Glutamatergic neuron (in vitro differentiated cells): ENCODE results near the gene VEPH1. TPM values are rescaled to one million over a fixed set of nuclear protein-coding genes. Genes with fewer than 3 reads are reported as not detected.
A peak's percentile ranks its signal among the peaks of the same experiment; 100 is the strongest.

Source experiments
- DNase-seq: peaks from one replicate; pipeline ENCODE4 v3.0.0; 2022
- H3K27ac Mint-ChIP-seq: one replicate; pipeline ENCODE4 v1.8.0; 2020; ENCODE audit warnings: mild to moderate bottlenecking, mixed read lengths, inconsistent platforms; ENCODE audit not compliant: unreplicated experiment
- H3K27me3 Mint-ChIP-seq: one replicate; pipeline ENCODE4 v1.8.0; 2020; ENCODE audit warnings: mild to moderate bottlenecking, moderate library complexity, mixed read lengths, inconsistent platforms; ENCODE audit not compliant: unreplicated experiment
- H3K36me3 Mint-ChIP-seq: one replicate; pipeline ENCODE4 v1.8.0; 2020; ENCODE audit warnings: mild to moderate bottlenecking, mixed read lengths, inconsistent platforms; ENCODE audit not compliant: unreplicated experiment
- H3K4me1 Mint-ChIP-seq: one replicate; pipeline ENCODE4 v1.8.0; 2020; ENCODE audit warnings: mild to moderate bottlenecking, low read depth, mixed read lengths, inconsistent platforms; ENCODE audit not compliant: unreplicated experiment
- H3K4me3 Mint-ChIP-seq: one replicate; pipeline ENCODE4 v1.8.0; 2020; ENCODE audit warnings: mild to moderate bottlenecking, mixed read lengths, inconsistent platforms; ENCODE audit not compliant: unreplicated experiment
- H3K9me3 Mint-ChIP-seq: one replicate; pipeline ENCODE4 v1.8.0; 2020; ENCODE audit warnings: mild to moderate bottlenecking, moderate library complexity, mixed read lengths, inconsistent platforms; ENCODE audit not compliant: unreplicated experiment
- long read RNA-seq: library from polyadenylated mRNA; unstranded; transcript quantifications from one replicate; pipeline ENCODE4 v2.0.0, GENCODE V29; 2020; ENCODE audit not compliant: unreplicated experiment
- total RNA-seq: library from RNA; stranded (reverse); fragmentation: NEBNext Ultra II Directional; extraction: Animal tissue kit (Norgen Biotek cat#: 25700); gene quantifications from one replicate; pipeline ENCODE4 v1.2.1, GENCODE V29; 2021; ENCODE audit not compliant: unreplicated experiment
- TF ChIP-seq, protein P1 (sequence below): fragments of 200-600 bp; sonication (generic); IDR thresholded peaks from one replicate; pipeline ENCODE4 v1.5.0; 2021; ENCODE audit not compliant: partially characterized antibody, unreplicated experiment

Gene VEPH1
- 9.3 TPM for total RNA-seq
- long read RNA-seq, partial matches to known transcripts, result 4 of 7 reads
- long read RNA-seq, other reads (novel, unspliced or antisense), result 3 of 7 reads

DNA sequence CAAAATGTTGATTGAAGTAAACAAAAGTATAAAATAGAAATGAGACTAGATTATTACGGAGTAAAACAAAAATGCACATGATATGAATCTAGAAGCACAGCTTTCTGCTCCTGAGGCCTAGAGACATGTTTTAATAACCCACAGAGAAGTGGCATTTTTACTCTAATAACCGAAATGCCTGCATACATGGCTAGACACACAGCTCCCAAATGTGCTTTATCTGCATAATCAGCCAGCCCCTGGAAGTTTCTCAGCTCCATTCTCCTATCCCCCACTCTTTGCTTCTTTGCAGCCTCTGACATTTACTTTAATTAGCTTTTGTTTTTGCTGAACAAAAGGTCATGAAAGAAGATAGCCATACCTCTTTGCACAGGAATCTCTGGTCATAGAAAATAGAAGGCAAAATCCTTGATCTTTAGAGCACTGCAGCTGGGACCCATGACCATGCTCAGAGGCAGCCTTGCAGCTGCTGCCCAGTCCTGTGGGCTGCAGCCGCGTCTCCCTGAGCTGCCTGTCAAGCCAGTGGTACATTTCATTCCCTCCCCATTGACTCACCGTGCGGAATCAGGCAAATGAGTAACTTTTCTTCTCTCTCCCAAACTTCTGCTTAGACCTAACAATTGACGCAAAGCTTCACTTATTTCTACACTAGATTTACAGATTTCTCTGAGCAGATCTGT, at the start of gene VEPH1:
Gene VEPH1 (minus strand): TSS at position 501 of the 680 bp plus-strand sequence. CDS start 8,067 bp downstream, outside the sequence.
- TF ChIP-seq, protein P1, sequence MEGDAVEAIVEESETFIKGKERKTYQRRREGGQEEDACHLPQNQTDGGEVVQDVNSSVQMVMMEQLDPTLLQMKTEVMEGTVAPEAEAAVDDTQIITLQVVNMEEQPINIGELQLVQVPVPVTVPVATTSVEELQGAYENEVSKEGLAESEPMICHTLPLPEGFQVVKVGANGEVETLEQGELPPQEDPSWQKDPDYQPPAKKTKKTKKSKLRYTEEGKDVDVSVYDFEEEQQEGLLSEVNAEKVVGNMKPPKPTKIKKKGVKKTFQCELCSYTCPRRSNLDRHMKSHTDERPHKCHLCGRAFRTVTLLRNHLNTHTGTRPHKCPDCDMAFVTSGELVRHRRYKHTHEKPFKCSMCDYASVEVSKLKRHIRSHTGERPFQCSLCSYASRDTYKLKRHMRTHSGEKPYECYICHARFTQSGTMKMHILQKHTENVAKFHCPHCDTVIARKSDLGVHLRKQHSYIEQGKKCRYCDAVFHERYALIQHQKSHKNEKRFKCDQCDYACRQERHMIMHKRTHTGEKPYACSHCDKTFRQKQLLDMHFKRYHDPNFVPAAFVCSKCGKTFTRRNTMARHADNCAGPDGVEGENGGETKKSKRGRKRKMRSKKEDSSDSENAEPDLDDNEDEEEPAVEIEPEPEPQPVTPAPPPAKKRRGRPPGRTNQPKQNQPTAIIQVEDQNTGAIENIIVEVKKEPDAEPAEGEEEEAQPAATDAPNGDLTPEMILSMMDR, result no peak
- H3K4me1 Mint-ChIP-seq, result peaks cover 10% of the 10 kb centered on the region
- no peaks in the 10 kb centered on the region for H3K27me3 Mint-ChIP-seq
- DNase-seq, result peak; percentile 34
- no peak within 1 kb of the TSS for H3K4me3 Mint-ChIP-seq
- H3K9me3 Mint-ChIP-seq, result peaks cover 4% of the 10 kb centered on the region
- no peaks in the 10 kb centered on the region for H3K36me3 Mint-ChIP-seq
- no peak within 1 kb of the TSS for H3K27ac Mint-ChIP-seq

DNA sequence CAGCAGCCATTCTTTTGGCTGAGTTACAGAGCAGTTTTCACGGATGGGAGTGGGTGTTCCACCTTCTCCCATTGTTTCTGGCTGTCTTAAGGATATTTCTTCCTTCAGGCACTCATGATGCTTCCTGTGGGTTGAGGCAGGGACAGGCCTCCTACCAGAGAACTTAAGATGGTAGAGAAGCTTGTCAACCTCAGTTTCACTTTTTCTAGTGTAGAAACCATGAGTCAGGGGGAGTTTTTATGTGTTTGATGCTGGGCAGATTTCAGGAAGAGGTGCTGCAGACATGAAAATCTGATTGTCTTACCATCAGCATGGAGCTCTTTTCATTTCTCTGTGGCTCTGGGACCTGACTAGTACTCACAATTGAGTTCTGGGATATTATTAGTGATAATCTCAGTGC, 48.7 kb upstream of the VEPH1 start:
- Mint-ChIP-seq H3K4me1 (no peaks in the 10 kb centered on the region), H3K4me3 (no peak overlapping the region), H3K36me3 (no peaks in the 10 kb centered on the region), H3K27me3 (no peaks in the 10 kb centered on the region), H3K9me3 (no peaks in the 10 kb centered on the region), H3K27ac (no peak overlapping the region)
- no peak for DNase-seq
- TF ChIP-seq, protein P1, result no peak

DNA sequence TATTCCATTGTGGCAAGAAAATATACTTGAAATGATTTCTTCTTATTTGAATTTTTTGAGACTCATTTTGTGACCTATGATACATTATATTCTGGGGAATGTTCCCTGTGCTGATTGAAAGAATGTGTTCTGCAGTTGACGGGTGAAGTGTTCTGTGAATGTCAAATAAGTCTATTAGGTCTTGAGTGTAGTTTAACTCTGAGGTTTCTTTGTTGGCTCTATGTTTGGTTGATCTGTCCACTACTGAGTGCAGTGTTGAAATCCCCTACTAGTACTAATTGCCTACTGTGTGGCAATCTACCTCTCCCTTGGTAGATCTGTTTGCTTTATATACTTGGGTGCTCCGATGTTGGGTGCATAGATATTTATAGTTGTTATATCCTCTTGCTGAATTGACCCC, 46.3 kb upstream of the VEPH1 start:
- H3K27ac Mint-ChIP-seq, result no peak overlapping the region
- H3K4me1 Mint-ChIP-seq, result no peaks in the 10 kb centered on the region

DNA sequence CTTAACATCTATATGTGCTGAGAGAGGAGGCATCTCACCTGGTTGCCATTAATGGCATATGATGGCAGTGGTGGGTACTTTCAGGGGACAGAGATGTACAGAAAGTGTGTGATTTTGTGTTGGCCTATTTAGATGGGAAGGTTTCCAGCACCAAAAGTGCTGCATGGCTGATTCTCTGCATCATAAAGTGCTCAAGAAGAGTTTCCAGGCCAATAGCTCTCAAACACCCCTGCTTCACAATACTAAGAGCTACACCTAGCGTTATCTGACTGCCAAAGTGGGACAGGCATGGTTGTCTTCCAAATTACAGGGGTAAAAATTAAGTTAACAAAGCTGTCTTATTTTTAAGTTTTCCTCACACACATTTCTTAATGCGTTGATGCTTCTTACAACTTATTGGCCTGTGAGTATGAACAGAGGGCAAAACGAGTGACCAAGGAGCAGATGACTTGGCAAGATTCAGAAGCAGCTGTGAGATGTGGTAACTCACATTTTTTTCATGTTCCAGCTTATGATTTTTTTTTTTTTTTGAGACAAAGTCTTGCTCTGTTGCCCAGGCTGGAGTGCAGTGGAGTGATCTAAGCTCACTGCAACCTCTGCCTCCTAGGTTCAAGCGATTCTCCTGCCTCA, 41.4 kb upstream of the VEPH1 start:
- TF ChIP-seq, protein P1, result no peak
- no peak overlapping the region for H3K4me3 Mint-ChIP-seq
- peaks cover 3% of the 10 kb centered on the region for H3K4me1 Mint-ChIP-seq
- H3K9me3 Mint-ChIP-seq, result peaks cover 5% of the 10 kb centered on the region
- H3K27ac Mint-ChIP-seq, result no peak overlapping the region
- H3K27me3 Mint-ChIP-seq, result peaks cover 4% of the 10 kb centered on the region
- peaks cover 6% of the 10 kb centered on the region for H3K36me3 Mint-ChIP-seq
- no peak for DNase-seq

More for the DNA sequence above, 46.3 kb upstream of the VEPH1 start:
- Mint-ChIP-seq H3K27me3 (no peaks in the 10 kb centered on the region), H3K36me3 (no peaks in the 10 kb centered on the region), H3K9me3 (no peaks in the 10 kb centered on the region), H3K4me3 (no peak overlapping the region)
- DNase-seq, result no peak
- TF ChIP-seq, protein P1, result no peak

DNA sequence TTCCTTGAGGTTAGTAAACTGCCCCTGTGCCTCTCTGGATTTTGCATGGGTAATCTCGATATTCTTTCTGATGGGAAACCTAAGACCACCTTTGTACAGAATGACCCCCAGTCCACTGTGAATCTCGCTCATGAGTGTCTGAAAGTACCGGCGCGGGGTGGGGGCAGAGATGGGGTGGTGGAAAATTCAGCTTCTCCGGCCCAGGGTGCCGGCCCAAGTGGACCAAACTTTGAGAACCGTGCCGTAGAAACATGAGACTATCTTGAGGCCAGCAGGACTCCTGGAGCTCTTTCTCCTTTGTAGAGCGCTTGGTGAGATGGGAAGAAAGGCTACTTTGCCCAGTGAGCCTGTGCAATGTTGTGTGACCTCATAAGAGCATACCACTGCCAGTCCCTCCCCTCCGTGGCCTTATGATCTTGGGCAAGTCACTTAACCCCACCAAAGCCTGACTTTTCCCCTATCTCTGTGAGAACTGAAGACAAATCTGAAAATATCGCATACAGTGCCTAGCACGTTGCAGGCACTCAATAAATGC, 40.4 kb upstream of the VEPH1 start:
- H3K4me3 Mint-ChIP-seq, result peak overlapping the region; percentile 88
- no peak for DNase-seq
- TF ChIP-seq, protein P1, result no peak
- peaks cover 4% of the 10 kb centered on the region for H3K27me3 Mint-ChIP-seq
- no peak overlapping the region for H3K27ac Mint-ChIP-seq
- H3K9me3 Mint-ChIP-seq, result peaks cover 5% of the 10 kb centered on the region
- peaks cover 3% of the 10 kb centered on the region for H3K4me1 Mint-ChIP-seq
- peaks cover 6% of the 10 kb centered on the region for H3K36me3 Mint-ChIP-seq
